D721Med (cell line): ENCODE data around the gene SIRPA.

ENCODE experiments used
- DNase-seq: peaks from one replicate; pipeline ENCODE4 v3.0.0; 2011; ENCODE audit warnings: low spot score; ENCODE audit not compliant: insufficient read length
- FAIRE-seq: peaks from 2 replicates; lab custom pipeline; 2011; peaks lifted over from hg19 to GRCh38; lab: Jason Lieb, UNC
- CTCF ChIP-seq: IDR thresholded peaks from 2 replicates; pipeline ENCODE4 v1.5.1; 2012; ENCODE audit warnings: mild to moderate bottlenecking, control low read depth; ENCODE audit not compliant: insufficient read depth; ENCODE audit errors: missing control alignments

SIRPA gene

GRCh38 chr20:1885940-1886693 lies 9.1 kb upstream of the SIRPA start:
- no peak for TF ChIP-seq CTCF
- FAIRE-seq (no peak), DNase-seq (no peak)

GRCh38 chr20:1887321-1887720 lies 7.9 kb upstream of the SIRPA start:
- no peak for TF ChIP-seq CTCF
- FAIRE-seq (no peak), DNase-seq (no peak)

GRCh38 chr20:1887756-1888155 lies 7.5 kb upstream of the SIRPA start:
- no peak for TF ChIP-seq CTCF

GRCh38 chr20:1888796-1889463 lies 6.3 kb upstream of the SIRPA start:
- DNase-seq (no peak), FAIRE-seq (no peak)
- no peak for TF ChIP-seq CTCF

More at GRCh38 chr20:1887756-1888155, 7.5 kb upstream of the SIRPA start:
- DNase-seq (no peak), FAIRE-seq (no peak)

- no peak for DNase-seq
- no peak for TF ChIP-seq CTCF
- FAIRE-seq, result no peak
Observed at GRCh38 chr20:1890469-1891262, 4.5 kb upstream of the SIRPA start.

GRCh38 chr20:1891263-1892118 lies 3.7 kb upstream of the SIRPA start:
- FAIRE-seq, result no peak
- no peak for TF ChIP-seq CTCF
- no peak for DNase-seq
